CD4-positive, alpha-beta T cell treated with Interleukin-15 for 1 hour (primary cell): Measurements from ENCODE around the gene RBKS.

Experiments
- DNase-seq: peaks from one replicate; pipeline ENCODE4 v3.0.0-alpha.2; 2020

Gene RBKS

GRCh38 chr2:27828305-27828704 lies 61.9 kb downstream of the RBKS start:
- no peak for DNase-seq

GRCh38 chr2:27824401-27824800 lies 65.8 kb downstream of the RBKS start:
- DNase-seq: no peak

GRCh38 chr2:27823569-27823968 lies 66.6 kb downstream of the RBKS start:
- DNase-seq: no peak

- DNase-seq: no peak
Observed at GRCh38 chr2:27823135-27823534, 67.1 kb downstream of the RBKS start.

- DNase-seq: no peak
Observed at GRCh38 chr2:27822049-27822448, 68.1 kb downstream of the RBKS start.

GRCh38 chr2:27815860-27816438 lies 74.2 kb downstream of the RBKS start:
- DNase-seq: no peak

DNA sequence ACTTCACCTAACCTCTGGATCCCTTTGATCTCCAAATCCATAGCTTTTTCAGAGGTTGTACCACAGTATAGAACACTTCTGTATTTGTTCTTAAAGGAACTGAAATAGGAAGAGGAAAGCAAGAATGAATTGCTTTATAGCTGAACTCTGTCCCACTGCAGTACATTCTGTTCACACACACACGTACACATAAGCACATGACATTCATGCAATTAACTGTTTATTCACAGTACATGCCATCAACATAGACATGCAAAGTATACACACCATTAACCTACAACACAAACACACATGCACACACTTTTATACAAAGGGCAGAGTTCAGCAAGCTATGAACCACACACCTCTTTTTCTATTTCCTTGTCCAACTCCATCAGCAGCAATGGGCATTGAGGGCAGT lies 75.4 kb downstream of the RBKS start:
- no peak for DNase-seq

- DNase-seq: no peak
Observed at GRCh38 chr2:27811768-27812167, 78.4 kb downstream of the RBKS start.

DNA sequence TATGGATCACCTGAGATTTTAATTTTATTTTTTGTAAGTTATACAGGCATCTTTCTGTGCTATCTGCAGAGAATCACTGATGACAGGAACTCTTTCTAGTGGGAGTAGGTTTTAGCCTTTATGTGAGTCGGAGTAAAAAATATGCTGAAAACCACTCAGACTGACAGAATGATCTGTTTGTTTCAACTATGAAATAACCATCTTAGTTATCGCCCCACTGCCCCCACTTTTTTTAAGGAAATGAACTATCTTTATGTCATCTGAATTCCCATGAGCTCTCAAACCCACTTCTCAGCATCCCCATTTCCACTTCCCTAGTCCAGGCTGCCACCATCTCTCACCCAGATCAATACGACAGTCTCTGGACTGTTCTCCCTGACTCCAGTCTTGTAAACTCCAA lies 79.7 kb downstream of the RBKS start:
- DNase-seq: no peak

DNA sequence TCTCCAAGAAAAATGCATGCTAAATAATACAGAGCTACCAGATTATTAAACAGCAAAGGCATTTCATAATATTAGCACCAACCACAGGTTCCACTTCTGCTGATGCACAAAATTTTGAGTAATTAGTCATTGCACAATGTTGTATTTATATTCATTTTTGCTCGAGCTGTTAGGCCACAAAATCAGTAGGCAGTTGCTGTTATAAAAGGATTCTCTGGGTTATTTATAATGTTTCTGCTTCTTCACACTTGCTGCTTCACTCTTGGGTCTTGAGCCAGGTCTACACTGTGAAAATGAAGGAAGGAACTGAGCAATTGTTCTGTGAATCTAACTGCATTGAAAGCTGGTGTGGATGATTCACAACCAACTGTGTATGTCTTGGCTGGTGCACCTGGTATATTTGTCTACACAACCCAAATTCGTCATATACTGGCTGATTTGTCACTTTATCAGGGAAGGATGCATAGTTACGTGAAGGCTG lies 80.4 kb downstream of the RBKS start:
- no peak for DNase-seq

GRCh38 chr2:27808984-27809383 lies 81.2 kb downstream of the RBKS start:
- DNase-seq: no peak

GRCh38 chr2:27808418-27808817 lies 81.8 kb downstream of the RBKS start:
- DNase-seq: no peak

DNA sequence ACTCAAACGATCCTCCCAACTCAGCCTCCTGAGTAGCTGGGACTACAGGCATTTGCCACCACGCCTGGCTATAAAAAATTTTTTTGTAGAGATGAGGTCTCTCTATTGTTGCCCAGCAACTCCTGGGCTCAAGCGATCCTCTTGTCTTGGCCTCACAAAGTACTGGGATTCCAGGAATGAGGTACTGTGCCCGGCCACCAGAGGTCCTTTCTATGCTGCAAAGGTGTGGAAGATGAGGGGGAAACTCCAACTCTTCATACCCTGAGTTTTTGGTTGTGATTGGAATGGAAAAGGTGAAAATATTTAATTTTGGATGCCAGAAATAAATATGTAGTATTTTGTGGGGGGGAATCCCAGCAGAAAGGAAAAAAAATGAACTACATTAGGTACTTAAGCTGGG lies 82.7 kb downstream of the RBKS start:
- DNase-seq: no peak

DNA sequence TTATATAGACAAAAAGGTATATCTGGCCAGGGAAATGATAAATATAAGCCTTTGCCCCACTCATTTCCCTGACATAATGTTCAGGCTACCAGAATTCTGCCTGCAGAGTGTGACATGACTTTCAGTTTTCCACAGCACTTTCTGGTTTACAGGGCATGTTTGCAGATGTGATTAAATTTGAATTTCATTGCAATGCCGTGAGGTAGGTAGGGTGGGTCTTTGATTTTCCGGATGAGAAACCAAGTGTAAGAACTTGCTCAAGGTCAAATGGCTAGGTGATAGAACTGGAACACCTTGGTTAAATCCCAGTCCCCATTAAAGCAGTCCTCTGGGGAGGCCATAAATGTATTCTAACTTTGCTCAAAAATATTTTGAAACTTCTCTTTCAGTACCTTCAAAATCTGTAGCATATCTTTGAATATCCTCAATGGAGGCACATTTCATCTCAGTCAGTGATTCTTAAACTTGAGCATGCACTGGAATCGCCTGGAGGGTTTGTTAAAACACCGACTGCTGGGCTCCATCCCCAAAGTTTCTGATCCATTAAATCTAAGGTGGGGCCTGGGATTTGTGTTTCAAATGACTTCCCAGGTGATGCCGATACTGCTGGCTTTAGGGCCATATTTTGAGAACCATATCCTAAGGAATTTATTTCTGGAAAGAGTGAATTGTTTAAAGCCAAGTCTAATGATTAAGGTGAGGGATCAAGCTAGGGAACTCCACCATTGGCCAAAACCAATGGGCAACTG lies 83.7 kb downstream of the RBKS start:
- no peak for DNase-seq

- DNase-seq: no peak
Observed at GRCh38 chr2:27805180-27805579, 85.0 kb downstream of the RBKS start.

DNA sequence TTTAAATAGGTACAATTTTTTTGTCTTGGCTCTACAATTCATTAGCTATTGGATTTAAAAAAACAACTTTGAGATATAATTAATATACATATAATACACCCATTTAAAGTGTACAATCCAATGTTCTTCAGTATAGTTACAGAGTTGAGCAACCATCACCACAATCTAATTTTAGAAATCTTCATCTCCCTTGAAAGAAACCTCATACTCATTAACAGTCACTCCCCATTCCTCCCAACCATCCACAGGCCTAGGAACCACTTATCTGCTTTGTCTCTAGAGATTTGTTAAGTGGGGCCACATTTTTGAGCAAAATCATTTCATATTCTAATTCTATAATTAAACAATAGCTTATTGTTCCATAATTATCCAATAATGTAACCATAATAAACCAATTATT lies 86.0 kb downstream of the RBKS start:
- no peak for DNase-seq

DNA sequence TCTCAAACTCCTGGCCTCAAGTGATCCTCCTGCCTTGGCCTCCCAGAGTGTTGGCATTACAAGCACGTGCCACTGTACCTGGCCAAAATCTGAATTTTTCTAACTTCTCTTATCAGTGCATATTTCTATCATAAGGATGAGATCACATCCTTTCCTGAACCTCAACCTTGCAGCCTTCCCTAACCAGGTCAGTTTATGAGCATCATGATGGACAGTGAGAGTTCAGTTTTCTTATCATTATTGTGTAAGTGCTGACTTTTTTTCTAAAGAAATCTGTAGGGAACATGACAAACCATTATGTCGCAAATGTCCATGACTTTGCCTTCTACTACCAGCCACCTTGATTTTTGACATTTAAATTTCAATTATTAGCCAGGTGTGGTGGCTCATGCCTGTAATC lies 87.1 kb downstream of the RBKS start:
- no peak for DNase-seq

DNA sequence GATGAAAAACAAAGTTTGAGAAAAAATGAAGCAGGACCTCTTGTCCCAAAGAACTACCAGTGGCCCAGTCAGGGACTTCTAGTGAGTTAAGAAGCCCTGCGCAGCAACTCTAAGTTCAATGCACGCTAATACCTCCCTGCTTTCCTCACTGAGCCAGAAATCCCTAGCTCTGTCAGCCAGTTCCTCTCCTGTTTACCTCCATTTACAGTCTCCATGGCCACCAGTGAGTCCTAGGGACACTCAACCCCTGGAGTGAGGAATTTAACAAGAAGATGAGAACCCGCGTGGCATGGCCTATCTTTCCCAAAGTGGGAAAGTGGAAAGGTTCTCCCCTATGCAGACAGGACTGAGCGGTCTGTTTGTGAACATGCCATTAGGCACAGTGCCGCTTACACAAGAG lies 87.6 kb downstream of the RBKS start:
- no peak for DNase-seq

GRCh38 chr2:27800856-27801255 lies 89.3 kb downstream of the RBKS start:
- no peak for DNase-seq

GRCh38 chr2:27799646-27800010 lies 90.6 kb downstream of the RBKS start:
- no peak for DNase-seq

GRCh38 chr2:27798948-27799645 lies 91.1 kb downstream of the RBKS start:
- DNase-seq: no peak

DNA sequence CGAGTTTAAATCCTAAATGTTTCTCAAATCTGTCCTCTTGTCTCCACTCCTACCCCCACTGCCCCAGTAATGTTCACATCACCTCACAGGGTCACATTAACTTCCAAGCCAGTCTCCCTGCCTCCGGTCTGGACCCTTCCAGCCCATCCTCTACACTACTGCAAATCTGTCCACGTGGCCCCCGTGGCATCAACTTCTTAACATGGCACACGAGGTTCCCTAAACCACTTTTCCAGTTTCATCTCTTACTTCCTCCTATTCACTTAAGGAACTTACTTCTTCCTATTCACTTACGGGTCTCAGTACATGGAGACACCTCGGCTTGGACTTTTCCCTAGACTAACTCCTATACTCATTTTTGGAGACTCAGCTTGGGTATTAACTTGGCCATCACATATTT lies 91.7 kb downstream of the RBKS start:
- no peak for DNase-seq

DNA sequence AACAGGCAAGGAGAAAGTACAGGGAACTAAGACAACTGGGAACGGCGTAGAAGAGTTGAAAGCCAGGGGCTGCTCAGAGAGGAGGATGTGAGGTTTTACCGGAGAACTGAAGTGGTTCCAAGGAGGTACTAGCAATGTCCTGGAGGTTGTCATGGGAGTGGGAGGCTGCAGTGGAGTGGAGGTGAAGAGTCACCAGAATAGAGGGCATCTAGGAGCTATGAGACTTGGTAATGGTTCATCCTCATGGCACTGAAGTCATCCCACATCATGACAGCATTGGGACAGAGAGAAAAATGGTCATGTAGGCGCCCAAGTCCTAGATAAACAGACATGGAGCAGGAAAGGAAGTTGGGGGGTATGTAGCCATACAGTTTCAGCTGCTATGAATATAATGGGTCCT lies 92.3 kb downstream of the RBKS start:
- no peak for DNase-seq
